GM18498 (cell line): ENCODE data around the gene LAIR2.
"Not testable (repeated sequence)": the region's sequence is repeated elsewhere in the genome, so short reads cannot be mapped to it uniquely, and the experiment has no call there.

Experiments
- ATAC-seq: cut with Tn5 transposase; IDR thresholded peaks from one replicate; pipeline ENCODE4 v1.9.1; 2021; ENCODE audit warnings: mild to moderate bottlenecking, moderate library complexity; ENCODE audit not compliant: unreplicated experiment

LAIR2 gene

DNA sequence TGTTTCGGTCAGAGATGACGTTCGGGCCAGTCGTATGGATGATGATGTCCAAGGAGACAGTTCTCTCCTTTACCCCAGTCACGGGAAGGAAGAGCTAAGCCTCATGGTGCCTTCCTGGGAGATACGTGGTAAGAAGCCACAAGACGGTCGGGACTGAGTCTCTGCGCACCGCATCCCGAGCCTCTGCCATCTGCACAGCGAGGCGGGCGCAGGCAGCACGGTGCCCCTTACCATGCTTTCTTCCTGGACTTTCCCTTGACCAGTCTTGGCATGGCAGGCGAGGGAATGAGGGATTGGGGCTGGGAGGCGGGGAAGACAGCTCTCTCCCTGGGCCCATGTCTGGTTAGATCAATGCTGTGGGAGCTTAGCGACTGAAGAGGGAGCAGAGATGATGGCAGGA is 10.1 kb upstream of the LAIR2 start:
- ATAC-seq = no peak

DNA sequence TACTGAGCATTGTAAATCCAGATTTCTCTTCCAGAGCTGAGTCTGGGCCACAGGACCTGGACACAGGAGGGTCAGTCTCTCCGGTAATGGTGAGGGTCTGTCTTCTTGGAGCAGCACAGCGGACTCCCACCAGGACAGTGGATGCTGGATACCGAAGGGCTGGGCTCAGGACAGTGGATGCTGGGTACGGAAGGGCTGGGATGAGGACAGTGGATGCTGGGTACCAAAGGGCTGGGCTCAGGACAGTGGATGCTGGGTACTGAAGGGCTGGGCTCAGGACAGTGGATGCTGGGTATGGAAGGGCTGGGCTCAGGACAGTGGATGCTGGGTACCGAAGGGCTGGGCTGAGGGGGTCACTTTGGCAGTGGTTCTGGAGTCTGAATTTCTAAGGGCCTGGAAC is 9.6 kb upstream of the LAIR2 start:
- ATAC-seq = not testable (repeated sequence)

DNA sequence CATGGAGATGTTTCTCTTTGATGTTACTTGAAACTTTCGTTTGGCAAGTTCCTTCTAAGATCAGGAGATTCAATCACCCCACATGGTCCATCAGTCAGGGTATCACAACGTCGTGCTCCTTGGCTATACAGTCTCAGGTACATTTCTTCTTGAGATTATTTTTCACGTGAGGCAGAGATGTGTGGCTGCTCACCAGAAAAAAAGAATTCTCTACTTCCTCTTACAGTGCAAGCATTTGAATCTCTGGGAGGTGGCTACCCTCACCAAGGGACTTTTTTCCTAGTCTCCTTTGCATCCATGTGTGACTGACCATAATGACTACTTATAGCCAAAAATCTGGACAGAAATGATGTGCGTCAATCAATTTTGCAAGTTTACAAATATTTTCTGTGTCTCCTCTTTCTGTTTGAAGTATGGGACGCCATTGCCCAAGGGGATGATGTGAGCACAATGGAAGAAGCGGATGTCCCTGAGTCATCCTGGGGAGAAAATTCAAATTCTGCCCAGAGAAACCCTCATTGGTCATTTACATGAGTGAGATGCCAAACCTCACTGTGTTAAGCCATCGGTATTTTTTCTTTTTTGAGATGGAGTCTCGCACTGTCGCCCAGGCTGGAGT is 8.6 kb upstream of the LAIR2 start:
- no peak for ATAC-seq

DNA sequence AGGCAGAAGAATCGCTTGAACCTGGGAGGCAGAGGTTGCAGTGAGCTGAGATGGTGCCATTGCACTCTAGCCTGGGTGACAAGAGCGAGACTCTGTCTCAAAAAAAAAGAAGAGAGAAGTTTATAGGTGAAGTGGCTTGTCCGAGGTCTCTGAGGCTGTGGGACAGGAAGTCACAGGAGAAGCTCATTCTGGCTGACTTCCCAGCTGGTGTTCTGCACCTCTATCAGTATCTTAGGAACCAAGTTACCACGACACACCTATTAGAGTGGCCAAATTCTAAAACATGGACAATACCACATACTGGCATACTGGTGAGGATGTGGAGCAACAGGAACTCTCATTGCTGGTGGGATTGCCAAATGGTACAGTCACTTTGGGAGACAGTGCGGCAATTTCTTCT is 7.3 kb upstream of the LAIR2 start:
- not testable (repeated sequence) for ATAC-seq

DNA sequence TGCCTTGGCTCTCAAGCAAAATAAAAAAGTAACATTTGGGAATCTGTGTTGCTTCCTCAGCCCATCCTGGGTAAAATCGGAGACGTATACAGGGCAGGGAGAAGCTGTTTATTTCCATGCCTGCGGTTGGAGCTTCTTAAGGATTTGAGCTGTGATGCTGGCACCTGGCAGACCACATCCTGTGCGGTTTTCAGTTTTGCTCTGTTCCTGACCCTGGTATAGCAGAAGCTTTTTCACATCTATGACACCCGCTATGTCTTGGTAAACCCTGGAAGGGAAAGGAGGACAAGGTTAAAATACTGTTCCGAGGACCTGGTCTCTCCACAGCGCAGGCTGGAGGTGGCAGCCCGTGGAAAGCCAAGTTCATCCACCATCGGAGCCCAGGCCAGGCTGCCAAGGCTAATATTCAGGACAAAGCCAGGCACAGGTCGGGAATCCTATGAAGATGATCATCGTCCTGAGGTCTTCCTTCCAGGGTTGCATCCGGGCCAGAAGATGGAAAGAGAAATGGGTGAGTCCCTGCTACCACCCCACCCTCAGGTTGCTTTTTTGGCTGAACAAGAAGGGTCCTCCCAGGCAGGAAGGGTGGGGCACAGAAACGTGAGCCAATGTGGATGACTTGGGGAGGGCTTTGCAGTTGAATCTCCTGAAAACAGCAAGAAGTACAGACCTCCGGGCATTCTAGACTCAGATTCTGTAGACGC is 4.7 kb upstream of the LAIR2 start:
- not testable (repeated sequence) for ATAC-seq

DNA sequence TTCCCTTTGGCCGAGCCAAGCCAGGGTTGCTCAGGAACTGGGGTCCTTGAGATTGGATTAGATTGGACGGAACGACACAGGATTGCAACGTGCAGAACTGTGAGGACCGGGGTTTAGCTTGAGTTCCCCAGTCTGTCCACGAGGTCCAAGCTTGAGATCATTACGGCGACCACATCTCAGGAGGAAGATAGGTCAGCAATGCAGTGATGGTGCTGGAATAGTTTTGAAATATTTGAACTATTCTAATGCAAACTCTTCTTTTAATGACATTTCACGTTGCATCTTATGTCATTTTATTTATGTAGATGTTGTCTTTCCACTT is 4.2 kb upstream of the LAIR2 start:
- not testable (repeated sequence) for ATAC-seq

DNA sequence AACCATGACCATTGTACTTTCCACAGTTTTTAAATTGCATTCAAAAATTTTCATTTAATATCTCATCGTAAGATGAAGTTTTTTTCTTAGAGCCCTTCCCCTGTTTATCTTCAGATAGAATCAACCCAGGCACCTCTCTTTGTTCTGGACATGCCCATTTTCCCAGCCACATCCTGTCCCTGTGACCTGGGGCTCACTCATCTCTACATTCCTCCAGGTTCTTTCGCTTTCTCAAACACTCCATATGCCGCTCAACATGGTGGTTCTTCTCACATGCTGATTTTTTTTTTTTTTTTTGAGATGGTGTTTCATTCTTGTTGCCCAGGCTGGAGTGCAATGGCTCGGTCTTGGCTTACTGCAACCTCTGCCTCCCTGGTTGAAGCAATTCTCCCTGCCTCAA is 2.9 kb downstream of the LAIR2 start:
- ATAC-seq = not testable (repeated sequence)

DNA sequence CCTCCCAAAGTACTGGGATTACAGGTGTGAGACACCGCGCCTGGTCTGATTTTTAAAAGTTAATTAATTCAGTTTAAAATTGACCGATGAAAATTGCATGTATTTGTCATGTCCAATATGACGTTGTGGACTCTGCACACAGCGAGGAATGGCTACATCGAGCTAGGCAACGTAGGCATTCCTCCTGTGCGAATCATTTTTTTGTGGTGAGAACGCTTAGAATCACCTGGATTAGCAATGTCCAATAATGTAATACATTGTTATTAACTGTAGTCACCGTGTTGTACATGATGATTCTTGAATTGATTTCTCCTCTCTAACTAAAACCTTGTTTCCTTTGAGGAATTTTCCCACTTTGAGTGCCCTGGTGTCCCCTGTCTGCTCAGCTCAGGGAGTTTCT is 3.4 kb downstream of the LAIR2 start:
- ATAC-seq = no peak

DNA sequence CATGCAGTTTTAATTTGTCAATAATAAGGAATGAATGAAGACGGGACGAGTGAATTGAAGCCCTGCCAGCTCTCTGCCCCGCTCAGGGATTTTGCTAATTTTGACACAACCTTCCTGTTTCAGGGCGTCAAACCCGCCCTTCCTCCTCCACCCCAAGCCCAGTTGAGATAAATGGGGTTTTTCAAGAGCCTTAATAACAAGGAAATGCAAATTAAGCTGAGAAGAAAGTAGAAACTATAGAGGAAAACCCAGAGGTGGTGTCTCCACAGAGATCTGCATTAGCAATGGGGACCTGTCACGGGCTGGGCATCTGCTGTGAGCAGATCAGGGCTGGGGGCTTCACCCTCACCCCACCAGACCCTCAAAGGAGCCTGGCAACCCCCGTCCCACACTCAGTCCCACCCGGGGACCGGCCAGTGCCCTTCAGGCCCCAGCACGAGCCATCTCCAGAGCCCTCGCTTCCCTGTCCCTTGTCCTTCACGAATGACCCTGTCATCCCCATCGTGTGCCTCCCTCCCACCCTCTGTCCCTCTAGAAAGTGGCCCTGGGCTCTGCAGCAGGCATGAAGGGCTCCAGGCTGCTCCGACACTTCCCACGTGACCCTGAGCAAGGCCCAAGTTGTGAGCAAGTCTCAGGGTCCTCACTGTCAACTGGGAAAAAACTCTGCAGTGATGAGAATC is 4.5 kb downstream of the LAIR2 start:
- ATAC-seq = not testable (repeated sequence)

DNA sequence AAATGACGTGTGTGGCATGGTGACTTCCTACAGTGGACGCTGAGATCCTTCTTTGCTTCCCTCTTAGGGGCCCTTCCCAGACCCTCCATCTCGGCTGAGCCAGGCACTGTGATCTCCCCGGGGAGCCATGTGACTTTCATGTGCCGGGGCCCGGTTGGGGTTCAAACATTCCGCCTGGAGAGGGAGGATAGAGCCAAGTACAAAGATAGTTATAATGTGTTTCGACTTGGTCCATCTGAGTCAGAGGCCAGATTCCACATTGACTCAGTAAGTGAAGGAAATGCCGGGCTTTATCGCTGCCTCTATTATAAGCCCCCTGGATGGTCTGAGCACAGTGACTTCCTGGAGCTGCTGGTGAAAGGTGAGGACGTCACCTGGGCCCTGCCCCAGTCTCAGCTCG is 5.2 kb downstream of the LAIR2 start:
- no peak for ATAC-seq

DNA sequence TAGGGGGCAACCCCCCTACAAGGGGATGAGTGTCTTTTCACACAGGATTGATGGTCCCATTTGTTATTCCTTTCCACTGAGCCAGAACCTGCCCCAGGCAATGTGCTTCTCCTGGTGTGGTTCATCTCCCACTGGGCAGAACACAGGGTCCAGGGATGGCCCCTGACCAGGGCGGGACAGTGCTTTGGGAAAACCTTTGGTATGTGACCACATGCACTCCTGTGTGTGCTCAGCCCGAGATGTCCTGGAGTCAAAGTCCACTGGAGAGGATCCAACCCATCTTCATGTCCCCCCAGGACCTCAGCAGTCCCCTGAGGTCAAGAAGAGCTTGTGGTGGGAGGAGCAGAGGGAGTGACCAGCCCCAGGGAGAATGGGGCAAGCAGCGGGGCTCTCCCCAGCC is 5.9 kb downstream of the LAIR2 start:
- not testable (repeated sequence) for ATAC-seq

DNA sequence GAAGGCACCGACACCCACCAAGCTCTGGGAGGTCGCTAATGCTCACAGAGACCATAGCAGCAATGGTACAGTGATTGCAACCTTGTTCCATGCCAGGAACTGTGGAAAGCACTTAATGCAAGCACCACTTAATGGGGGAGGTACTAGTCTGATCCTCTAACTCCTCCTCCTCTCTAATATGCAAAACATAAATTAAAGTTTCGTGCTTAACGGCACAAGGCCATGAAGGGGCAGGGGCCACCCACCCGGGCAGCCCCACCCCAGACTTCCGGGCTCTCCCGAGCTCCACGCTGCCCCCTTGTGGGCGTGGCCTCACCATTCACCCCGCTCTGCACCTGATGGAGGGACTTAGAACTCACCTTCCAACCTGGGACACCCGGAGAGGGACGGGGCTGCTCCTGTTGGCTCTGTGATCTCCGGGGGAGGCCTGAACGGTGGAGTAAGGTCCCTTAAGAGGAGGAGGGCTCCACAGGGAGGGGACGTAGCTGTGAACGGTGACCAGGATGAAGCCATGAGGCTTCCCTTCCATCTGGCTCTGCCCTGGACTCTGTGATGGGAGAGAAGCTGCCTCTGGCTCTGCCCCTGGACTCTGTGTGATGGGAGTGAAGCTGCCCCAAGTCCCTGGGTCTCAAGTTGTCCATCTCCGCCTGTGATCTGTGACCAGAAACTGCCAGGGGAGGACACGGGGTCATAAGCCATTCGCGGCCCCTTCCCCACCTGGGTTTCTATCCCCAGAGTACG is 6.7 kb downstream of the LAIR2 start:
- ATAC-seq = not testable (repeated sequence)

DNA sequence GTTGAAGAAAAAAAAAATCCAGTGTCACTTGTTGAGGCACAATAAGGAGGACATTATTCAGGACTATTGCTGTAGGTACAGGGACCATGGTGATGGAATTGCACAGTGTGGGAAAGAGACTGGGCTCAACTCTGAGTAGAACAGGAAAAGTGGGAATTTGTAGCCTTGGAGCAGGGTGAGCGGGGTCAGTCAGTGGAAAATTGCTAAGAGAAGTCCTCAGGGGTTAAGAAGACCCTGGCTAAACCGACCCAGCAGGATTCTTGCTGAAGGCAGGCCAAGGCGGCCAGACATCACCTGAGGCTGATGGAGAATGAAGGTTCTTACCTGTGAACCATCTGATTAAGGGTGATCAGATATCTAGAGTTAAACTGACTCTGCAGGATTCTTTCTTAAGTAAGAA is 12.5 kb downstream of the LAIR2 start:
- no peak for ATAC-seq

DNA sequence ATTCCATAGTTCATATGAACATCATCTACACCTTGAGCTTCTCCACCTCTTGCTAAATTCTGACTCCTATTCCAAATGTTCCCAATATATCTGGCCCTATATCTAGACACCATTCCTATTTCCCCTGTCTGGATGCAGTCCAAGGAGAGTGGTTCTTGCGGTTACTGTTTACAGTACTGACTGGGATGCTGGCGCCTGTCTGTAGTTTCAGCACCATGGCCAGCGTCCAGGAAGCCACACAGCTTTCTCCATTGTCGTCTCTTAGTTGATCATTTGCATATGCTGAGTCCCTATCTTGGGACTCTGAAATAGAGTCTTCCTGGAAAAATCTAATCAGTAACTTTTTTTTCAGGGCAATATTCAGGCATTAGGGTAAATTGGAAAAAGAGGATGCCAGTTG is 14.9 kb downstream of the LAIR2 start:
- ATAC-seq = no peak

DNA sequence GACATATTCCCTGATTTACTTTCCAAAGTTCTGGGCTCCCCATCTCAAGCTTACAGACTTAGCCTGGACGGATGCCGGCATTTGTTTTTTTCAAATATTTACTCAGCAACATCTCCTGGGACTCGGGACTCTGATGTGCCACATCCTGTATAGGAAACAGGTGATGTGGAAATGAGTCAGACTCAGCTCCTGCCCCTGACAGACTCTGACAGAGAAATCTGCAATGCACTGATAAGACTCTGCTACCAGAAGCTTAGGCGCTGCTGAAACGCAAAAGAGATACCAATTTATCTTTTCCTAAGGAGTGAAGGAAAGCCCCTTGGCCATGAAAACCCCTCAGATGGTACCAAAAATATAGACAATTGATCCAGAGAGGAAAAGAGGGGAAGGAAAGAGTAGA is 16.2 kb downstream of the LAIR2 start:
- ATAC-seq = peak; percentile 48

DNA sequence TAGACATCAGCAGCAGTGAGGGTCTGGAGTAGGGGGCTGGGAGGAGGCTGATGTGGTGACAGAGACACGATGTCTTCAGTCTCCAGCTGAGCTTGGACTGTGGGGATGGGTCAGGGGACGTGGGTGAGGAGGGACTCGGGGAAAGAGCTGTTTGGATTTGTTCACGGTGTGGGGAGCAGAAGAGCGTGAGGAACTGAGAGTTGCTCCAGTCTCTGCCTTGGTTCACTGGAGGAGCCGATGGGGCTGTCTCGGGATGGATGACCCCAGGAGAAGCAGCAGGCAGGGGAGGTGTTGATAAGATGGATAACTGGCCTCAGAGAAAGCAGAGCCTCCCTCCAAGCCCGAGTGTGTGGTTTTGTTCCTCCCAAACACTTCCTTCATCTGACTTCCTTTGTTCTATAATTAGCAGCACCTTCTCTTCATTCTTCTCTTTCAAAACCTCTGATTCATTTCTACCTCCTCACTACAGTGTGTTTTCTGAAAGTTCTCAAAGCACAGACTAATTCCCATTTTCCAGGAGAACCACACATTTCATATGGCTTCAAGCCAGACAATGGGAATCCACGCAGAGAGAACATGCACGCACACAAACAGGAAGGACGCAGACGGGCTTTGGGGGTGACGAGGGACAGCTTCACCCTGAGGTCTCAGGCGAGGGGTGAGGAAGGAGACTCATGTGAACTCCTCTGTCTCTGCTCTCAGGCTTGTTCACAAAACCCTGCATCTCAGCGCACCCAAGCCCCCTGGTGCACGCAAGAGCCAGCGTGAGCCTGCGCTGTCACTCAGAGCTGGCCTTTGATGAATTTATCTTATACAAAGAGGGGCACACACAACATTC is 18.6 kb downstream of the LAIR2 start:
- no peak for ATAC-seq

DNA sequence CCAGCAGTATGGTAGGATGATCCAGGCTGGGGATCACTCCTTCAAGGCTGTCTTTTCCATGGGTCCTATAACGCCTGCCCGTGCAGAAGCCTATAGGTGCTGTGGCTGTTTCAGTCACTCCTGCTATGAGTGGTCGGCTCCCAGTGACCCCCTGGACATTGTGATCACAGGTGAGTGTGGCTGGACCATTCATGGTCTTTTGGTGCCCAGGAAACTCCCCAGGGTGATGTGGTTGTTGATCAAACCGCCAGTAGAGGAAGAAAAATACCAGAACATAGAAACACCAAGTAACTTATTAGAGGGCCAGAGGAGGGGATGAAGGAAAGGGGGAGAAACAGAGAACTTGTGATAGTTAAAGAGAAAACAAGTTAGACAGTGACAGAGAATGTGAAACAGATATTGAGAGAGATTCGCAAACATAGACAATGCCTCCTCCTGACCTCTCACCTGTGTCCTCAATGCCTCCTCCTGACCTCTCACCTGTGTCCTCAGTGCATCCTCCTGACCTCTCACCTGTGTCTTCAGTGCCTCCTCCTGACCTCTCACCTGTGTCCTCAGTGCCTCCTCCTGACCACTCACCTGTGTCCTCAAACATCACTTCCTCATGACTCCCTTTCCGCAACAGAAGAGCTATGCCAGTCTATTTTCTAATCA is 19.4 kb downstream of the LAIR2 start:
- no peak for ATAC-seq

DNA sequence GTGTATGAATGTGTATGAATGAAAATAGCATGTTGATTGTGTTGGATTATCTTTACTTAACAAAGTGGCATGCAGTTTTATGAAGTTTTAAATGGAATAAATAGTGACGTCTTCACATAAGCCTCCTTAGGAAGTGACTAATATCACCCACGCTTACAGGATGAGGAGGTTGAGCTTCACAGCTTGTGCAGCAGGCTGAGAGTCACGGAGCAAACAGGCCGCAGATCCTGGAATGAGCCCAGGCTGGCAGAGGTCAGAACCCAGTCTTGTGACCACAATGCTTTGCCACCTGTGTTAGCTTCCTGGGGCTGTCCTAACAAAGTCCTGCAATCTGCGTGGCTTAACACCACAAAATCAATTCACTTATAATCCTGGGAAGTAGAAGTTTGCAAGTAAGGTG is 20.8 kb downstream of the LAIR2 start:
- no peak for ATAC-seq

DNA sequence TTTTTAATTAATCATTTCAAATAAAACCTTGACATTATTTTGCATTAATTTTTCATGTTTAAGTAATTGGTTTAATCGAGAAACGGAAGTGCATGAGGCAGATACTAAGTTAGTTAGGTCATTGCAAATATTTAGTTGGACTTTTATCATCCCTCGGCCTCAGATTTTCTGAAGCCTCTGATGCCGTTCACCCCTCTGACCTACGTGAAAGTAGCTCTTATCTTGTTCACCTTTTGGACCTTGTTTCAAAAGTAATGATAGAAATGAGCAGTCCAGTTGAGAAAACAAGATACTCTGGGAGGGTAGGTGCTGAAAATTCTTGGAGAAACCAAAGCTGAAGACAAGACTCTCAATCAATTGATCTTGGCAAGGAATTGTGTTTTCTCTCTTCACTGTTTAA is 23.0 kb downstream of the LAIR2 start:
- no peak for ATAC-seq

DNA sequence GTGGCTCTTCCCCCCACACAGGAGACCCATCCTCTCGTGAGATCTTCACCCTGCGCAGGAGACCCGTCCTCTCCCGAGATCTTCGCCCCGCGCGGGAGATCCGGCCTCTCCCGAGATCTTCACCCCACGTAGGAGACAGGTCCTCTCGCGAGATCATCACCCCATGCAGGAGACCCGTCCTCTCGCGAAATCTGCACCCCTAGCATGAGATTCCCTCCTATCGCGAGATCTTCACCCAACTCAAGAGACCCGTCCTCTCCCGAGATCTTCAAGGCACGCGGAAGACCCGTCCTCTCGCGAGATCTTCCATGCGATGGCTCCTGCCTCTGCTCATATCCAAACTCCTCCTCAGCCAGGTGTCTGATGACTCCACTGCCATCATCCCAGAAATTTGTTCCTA is 24.3 kb downstream of the LAIR2 start:
- no peak for ATAC-seq
